ENCODE data around the gene CBLL1. TPM values are rescaled to one million over a fixed set of nuclear protein-coding genes. Genes with fewer than 3 reads are reported as not detected.

CBLL1 gene
- total and polyA plus RNA-seq, 2 of the 4 experiments (the other 2 are of a cell fraction): 15.6 to 19.0 TPM

GRCh38 chr7:107743567-107744344 lies at the start of gene CBLL1 (continued):
- TF ChIP-seq CTCF (conservative IDR thresholded peaks at IDR 0.05; ENCODE audit: low read depth, low read length) (peak; percentile 85), BHLHE40 (IDR thresholded peaks at IDR 0.05; ENCODE audit: low read depth, low read length) (no peak), RFX5 (IDR thresholded peaks at IDR 0.05; ENCODE audit: low read depth, low read length) (no peak), CEBPB (IDR thresholded peaks at IDR 0.05; ENCODE audit: low read depth, low read length) (no peak), CHD1 (IDR thresholded peaks at IDR 0.05; ENCODE audit: low read depth, low read length) (no peak), MAFK (IDR thresholded peaks at IDR 0.05; ENCODE audit: low read depth, low read length) (no peak)

Data from IMR-90 (cell line).